ENCODE data around the gene PMP22. TPM values are rescaled to one million over a fixed set of nuclear protein-coding genes. Genes with fewer than 3 reads are reported as not detected.

PMP22 gene
- total and polyA plus RNA-seq, 2 of the 13 experiments (the other 11 are each of a cell fraction or from before 2014, with no cell fraction given): 5.7 to 6.2 TPM

DNA sequence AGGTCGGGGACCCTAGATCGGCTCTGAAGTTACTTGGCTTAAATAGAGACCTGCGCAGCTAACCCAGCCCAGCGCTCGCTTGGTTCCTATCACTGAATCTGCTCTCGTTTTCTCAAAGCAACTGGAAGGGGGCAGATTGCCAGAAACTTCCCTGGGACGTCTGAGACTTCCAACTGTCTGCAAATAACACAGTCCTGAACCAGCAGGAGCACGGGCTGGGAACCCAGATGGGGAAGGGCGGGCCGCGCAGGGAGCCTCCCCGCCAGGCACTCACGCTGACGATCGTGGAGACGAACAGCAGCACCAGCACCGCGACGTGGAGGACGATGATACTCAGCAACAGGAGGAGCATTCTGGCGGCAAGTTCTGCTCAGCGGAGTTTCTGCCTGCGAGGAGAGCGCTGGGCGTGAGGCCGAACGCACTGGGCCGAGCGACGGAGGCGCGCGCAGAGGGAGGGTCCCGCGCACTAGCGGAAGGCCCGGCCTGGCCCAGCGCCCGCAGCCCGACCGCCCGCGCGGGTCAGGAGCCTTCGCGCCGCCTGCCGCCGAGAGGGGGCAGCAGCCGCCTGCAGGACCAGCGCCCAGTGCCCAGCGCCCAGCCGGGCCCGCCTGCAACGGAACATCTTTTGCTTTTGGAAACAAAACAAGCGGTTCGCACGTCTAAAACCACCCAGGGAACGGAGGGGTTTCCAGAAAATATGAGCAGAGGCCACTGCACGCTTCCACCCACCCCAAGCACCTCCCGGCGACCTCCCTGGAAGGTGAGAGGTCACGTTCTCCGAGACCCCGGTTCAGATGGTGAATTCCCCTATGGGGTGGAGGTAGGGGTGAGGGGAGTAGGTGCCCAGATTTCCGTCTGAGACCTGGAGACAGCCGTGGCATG lies 4.5 kb downstream of the PMP22 start (continued):
- TF ChIP-seq, protein P1, sequence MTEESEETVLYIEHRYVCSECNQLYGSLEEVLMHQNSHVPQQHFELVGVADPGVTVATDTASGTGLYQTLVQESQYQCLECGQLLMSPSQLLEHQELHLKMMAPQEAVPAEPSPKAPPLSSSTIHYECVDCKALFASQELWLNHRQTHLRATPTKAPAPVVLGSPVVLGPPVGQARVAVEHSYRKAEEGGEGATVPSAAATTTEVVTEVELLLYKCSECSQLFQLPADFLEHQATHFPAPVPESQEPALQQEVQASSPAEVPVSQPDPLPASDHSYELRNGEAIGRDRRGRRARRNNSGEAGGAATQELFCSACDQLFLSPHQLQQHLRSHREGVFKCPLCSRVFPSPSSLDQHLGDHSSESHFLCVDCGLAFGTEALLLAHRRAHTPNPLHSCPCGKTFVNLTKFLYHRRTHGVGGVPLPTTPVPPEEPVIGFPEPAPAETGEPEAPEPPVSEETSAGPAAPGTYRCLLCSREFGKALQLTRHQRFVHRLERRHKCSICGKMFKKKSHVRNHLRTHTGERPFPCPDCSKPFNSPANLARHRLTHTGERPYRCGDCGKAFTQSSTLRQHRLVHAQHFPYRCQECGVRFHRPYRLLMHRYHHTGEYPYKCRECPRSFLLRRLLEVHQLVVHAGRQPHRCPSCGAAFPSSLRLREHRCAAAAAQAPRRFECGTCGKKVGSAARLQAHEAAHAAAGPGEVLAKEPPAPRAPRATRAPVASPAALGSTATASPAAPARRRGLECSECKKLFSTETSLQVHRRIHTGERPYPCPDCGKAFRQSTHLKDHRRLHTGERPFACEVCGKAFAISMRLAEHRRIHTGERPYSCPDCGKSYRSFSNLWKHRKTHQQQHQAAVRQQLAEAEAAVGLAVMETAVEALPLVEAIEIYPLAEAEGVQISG (CRISPR knock-in tag; IDR thresholded peaks at IDR 0.05): peak; percentile 76
- TF ChIP-seq RELA (CRISPR knock-in tag; IDR thresholded peaks at IDR 0.05) (no peak), DNMT1 (CRISPR knock-in tag; IDR thresholded peaks at IDR 0.05) (no peak; the same call in 1 of the 2 replicates), RBM22 (optimal IDR thresholded peaks at IDR 0.05; ENCODE audit: low read length) (no peak), POGZ (CRISPR knock-in tag; IDR thresholded peaks at IDR 0.05) (peak; percentile 14; the same call in 1 of the 2 replicates), STAT5B (CRISPR knock-in tag; IDR thresholded peaks at IDR 0.05) (no peak), U2AF2 (IDR thresholded peaks at IDR 0.05; ENCODE audit: low read depth, low read length) (no peak), ZSCAN9 (CRISPR knock-in tag; IDR thresholded peaks at IDR 0.05; ENCODE audit: borderline replicate concordance) (no peak)
- TF ChIP-seq, protein P2, sequence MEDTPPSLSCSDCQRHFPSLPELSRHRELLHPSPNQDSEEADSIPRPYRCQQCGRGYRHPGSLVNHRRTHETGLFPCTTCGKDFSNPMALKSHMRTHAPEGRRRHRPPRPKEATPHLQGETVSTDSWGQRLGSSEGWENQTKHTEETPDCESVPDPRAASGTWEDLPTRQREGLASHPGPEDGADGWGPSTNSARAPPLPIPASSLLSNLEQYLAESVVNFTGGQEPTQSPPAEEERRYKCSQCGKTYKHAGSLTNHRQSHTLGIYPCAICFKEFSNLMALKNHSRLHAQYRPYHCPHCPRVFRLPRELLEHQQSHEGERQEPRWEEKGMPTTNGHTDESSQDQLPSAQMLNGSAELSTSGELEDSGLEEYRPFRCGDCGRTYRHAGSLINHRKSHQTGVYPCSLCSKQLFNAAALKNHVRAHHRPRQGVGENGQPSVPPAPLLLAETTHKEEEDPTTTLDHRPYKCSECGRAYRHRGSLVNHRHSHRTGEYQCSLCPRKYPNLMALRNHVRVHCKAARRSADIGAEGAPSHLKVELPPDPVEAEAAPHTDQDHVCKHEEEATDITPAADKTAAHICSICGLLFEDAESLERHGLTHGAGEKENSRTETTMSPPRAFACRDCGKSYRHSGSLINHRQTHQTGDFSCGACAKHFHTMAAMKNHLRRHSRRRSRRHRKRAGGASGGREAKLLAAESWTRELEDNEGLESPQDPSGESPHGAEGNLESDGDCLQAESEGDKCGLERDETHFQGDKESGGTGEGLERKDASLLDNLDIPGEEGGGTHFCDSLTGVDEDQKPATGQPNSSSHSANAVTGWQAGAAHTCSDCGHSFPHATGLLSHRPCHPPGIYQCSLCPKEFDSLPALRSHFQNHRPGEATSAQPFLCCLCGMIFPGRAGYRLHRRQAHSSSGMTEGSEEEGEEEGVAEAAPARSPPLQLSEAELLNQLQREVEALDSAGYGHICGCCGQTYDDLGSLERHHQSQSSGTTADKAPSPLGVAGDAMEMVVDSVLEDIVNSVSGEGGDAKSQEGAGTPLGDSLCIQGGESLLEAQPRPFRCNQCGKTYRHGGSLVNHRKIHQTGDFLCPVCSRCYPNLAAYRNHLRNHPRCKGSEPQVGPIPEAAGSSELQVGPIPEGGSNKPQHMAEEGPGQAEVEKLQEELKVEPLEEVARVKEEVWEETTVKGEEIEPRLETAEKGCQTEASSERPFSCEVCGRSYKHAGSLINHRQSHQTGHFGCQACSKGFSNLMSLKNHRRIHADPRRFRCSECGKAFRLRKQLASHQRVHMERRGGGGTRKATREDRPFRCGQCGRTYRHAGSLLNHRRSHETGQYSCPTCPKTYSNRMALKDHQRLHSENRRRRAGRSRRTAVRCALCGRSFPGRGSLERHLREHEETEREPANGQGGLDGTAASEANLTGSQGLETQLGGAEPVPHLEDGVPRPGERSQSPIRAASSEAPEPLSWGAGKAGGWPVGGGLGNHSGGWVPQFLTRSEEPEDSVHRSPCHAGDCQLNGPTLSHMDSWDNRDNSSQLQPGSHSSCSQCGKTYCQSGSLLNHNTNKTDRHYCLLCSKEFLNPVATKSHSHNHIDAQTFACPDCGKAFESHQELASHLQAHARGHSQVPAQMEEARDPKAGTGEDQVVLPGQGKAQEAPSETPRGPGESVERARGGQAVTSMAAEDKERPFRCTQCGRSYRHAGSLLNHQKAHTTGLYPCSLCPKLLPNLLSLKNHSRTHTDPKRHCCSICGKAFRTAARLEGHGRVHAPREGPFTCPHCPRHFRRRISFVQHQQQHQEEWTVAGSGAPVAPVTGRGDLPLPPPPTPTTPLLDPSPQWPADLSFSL (CRISPR knock-in tag; IDR thresholded peaks at IDR 0.05): no peak
- TF ChIP-seq, protein P3, sequence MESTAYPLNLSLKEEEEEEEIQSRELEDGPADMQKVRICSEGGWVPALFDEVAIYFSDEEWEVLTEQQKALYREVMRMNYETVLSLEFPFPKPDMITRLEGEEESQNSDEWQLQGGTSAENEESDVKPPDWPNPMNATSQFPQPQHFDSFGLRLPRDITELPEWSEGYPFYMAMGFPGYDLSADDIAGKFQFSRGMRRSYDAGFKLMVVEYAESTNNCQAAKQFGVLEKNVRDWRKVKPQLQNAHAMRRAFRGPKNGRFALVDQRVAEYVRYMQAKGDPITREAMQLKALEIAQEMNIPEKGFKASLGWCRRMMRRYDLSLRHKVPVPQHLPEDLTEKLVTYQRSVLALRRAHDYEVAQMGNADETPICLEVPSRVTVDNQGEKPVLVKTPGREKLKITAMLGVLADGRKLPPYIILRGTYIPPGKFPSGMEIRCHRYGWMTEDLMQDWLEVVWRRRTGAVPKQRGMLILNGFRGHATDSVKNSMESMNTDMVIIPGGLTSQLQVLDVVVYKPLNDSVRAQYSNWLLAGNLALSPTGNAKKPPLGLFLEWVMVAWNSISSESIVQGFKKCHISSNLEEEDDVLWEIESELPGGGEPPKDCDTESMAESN (CRISPR knock-in tag; conservative IDR thresholded peaks at IDR 0.05): peak; percentile 48; the same call in 1 of the 2 replicates

Measured in HepG2 (cell line).